Loucy (cell line): Measurements from ENCODE around the gene HAUS3.

Source experiments
- EZH2phosphoT487 ChIP-seq: fragments of 200-600 bp; IDR thresholded peaks from 2 replicates; pipeline ENCODE4 v1.6.1; 2018; ENCODE audit warnings: antibody characterized with exemption, mild to moderate bottlenecking, moderate library complexity, borderline replicate concordance
- TF ChIP-seq, protein P1 (sequence below): fragments of 200-600 bp; sonication (generic); conservative IDR thresholded peaks from 2 replicates; pipeline ENCODE4 v1.5.1; 2014; ENCODE audit warnings: mild to moderate bottlenecking, antibody characterized with exemption, low read length

DNA sequence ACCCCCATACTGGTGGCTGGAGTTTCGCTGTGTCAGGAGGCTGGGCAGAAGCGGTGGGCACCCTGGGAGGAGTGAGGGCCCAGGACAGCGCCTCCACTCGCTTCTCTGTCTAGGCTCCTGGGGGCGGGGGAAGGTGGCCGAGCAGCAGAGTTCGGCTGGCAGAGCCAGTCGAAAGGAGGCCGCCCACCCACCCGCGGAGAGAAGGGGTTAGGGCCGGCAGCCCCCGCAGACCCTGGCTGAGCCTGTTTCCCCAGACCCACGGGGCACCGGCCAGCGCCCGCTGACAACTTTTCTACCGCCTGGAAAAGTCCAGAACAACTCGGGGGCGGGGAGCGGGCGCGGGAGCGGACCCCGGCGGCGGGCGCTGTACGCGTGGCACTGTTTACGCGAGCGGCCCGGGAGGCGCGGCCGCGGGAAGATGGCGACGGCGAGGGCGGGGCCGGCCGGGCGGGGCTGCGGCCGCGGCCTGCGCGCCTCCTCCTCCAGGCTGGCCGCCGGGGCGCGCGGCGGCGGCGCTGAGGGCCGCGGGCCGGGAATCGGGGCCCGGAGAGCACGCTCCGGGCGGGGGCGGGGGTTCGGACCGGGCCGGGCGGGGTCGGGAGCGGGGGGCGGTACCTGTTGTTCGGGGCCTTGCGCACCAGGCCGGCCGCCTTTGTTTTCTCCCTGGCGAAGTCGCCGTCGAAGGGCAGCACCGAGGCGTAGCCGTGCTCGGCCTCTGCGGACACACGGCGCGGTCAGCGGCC, 19.4 kb upstream of the HAUS3 start:
- TF ChIP-seq, protein P1, sequence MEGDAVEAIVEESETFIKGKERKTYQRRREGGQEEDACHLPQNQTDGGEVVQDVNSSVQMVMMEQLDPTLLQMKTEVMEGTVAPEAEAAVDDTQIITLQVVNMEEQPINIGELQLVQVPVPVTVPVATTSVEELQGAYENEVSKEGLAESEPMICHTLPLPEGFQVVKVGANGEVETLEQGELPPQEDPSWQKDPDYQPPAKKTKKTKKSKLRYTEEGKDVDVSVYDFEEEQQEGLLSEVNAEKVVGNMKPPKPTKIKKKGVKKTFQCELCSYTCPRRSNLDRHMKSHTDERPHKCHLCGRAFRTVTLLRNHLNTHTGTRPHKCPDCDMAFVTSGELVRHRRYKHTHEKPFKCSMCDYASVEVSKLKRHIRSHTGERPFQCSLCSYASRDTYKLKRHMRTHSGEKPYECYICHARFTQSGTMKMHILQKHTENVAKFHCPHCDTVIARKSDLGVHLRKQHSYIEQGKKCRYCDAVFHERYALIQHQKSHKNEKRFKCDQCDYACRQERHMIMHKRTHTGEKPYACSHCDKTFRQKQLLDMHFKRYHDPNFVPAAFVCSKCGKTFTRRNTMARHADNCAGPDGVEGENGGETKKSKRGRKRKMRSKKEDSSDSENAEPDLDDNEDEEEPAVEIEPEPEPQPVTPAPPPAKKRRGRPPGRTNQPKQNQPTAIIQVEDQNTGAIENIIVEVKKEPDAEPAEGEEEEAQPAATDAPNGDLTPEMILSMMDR, result no peak
- no peak for TF ChIP-seq EZH2phosphoT487
